Activated effector memory CD4-positive, alpha-beta T cell treated with anti-CD3 and anti-CD28 coated beads, Interleukin-2, amount 50 U/mL, for 16 hours (primary cell): Measurements from ENCODE around the gene SHF.

ENCODE experiments used
- DNase-seq: peaks from one replicate; pipeline ENCODE4 v3.0.0-alpha.2; 2020

Gene SHF

DNA sequence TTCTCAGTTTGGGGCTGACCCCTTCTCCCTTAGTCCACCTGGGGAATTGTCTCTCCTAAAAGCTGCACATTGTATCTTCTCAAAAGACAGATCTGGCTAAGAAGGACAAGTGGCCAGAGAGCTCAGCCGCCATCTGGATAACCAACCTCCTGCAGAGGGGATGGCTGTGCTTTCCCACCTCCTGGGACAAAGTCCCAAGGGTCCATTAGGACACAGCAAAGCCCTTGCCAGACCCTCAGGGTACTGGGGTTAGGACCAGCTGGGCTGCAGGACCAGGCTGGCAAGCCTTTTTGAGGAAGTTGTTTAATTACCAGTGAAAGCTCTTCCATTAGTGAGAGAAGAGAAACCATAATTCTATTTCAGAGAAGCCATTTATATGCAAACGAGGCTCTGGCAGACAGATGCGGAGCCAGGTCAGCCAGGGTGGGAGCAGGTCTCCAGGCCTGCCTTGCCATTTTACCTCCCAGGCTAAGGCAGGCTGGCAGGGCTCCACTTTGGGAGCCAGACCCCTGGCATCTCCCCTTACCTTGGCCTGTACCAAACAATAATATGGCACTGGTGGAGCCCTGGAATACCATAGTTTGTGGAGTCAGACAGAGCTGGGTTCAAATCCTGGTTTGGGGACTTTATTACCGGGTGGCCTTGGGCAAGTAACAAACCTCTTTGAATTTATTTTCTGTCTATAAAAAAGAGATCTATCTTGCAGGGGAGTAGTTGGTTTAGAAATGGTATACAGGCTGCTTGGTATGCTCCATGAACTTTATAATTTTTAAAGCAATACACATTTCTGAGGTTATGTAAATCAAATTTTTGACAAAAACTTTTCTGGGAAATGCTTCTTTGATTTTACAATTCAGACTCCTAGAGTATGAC, 17.9 kb downstream of the SHF start:
- no peak for DNase-seq

GRCh38 chr15:45168751-45169551, 18.8 kb downstream of the SHF start:
- no peak for DNase-seq

- no peak for DNase-seq
Observed at GRCh38 chr15:45168286-45168685, 19.5 kb downstream of the SHF start.

GRCh38 chr15:45167631-45168205, 20.0 kb downstream of the SHF start:
- no peak for DNase-seq

DNA sequence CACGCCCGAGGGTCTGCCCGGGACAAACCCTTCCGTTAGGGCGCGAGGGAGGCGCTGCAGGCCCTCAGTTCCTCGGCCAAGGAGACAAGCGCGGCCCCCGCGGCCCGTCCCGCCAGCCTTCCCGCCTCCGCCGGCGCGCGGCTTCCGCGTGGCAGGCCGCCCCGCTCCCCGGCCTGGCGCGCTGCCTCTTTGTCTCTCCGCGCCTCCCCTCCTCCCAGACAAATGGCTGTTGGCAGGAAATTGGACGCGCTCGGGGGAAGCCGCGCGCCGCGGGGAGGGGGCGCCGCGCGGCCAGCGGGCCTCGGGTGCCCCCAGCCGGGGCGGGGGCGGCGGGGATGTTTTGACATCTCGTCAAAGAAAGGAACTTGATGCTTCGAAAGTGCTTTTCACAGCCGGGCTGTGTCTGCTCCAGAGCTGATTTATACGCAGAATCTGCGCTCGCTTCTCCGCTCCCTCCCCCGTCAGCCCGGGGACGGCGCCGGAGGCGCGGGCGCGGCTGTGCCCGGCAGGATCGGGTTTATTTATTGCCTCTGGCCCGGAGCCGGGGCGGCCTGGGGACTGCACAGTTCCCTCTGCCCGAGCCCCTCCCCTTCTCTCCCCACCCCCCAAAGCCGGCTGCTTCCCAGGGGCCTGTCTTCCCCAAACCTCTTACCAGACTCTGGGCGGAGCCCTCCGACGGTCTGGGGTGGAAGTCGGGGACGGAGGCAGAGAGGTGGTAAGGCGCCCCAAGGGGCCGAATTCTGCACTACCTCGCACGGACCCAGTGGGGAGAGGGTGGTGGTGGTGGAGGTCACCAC, 20.7 kb downstream of the SHF start:
- DNase-seq, result peak; percentile 93

DNA sequence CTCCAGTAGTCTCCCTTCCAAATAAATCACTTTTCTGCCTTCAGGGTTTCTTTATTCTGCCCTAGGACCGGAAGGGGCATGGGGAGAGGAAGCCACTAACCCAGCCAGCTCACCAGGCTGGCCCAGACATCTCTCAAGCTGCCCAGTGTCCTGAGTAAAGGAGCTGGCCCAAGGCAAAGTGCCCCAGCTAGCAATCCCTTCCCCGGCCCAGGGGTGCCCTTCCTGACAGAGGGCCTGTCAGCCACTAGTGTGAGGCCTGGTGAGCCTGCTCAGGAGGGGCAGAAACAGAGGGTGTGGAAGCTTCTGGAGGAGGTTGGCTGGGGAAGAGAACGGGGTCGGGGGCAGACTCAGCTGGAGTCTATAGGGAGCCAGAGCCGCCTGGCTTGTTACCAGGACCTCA, 22.2 kb downstream of the SHF start:
- DNase-seq, result no peak

DNA sequence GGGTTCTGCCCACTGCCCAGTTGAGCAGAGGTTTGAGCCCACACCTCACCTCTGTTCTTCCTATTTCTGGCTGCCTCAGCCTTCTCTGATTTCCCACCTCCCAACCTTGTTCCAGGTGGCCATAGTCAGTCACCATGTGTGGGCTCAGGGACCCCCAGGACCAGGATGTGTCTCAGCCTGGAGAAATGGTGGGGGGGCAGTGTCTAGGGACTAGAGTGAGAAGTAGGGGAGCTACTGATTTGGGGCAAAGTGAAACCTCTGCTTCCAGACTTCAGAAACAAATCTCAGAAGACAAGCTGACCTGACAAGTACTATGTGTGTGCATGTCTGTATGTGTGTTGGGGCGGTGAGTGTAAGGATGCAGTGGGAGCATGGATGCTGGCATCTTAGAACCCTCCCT, 22.9 kb downstream of the SHF start:
- no peak for DNase-seq

GRCh38 chr15:45163508-45163856, 24.3 kb downstream of the SHF start:
- no peak for DNase-seq

- DNase-seq, result peak; percentile 83
Observed at GRCh38 chr15:45162771-45163507, 24.8 kb downstream of the SHF start.

GRCh38 chr15:45161666-45162065, 26.1 kb downstream of the SHF start:
- DNase-seq, result no peak

DNA sequence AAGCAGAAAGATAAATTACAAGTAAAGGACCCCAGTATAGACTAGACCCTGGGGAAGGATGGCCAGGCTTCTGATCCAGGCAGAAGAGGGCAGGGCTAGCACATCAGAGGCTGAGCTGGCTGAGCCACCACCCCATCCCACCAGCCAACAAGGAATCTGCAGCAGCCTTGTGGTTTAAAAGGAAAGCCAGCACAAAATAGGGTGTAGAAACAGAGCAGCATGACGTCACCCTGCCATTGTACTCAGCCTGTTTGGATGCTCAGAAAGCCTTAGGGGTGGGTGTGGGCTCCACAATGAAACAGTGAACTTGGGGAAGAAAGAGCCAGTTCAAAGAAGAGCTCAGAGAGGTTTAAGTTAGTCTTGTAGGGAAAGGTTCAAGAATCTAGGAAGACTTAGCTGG, 29.8 kb downstream of the SHF start:
- no peak for DNase-seq

DNA sequence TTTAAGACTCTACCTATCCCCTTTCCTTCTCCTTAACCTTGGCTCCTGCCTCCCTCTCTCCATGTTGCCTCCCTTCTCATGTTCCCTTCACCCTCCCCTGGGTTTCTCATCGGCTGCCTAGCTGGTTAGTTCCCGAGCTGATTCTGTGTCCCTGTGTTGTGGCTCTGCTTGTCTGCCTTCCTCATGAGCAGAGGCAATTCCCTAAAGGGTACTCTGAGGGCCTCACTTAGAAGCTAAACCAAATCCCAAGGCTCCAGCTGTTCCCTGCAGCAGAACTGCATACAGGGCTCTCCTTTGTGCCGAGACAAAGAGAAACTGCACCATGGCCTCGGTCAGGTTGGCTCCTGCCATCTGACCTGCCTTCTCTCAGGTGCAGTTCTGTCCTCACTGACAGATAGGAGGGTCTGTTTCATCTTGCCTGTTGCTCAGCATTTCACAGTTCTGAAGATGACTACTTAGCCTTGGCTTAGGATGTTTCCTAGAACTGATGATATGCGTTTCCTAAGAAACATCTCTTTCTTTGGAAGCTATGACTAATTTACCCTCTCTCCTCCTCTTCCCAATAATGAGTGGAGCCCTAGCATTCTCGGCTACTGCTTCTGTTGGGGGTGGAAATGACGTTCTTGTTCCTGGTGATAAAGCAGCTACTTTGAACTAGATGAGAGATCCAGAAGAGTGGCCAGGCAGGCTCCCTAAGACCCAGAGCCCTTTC, 30.9 kb downstream of the SHF start:
- DNase-seq, result no peak

GRCh38 chr15:45155739-45156138, 32.0 kb downstream of the SHF start:
- DNase-seq, result no peak

- DNase-seq, result no peak
Observed at GRCh38 chr15:45151998-45152828, 35.6 kb downstream of the SHF start.

DNA sequence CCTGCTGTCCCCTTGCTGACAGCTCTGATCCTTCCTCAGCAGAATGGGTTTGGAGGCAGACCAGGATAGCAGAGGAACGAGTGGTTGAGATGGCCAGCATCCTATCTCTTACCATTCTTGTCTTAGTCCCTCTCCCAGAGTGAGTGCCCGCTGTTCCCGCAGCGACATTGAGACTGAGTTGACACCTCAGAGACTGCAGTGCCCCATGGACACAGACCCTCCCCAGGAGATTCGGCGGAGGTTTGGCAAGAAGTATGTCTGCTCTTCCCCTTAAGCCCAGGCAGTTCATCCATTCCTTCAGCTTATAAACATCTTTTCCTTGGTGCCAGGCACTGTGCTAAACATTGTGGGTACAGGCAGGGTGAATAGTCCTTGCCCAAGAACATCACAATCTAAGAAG, 36.8 kb downstream of the SHF start:
- DNase-seq, result no peak

- DNase-seq, result no peak
Observed at GRCh38 chr15:45150481-45150880, 37.3 kb downstream of the SHF start.

- no peak for DNase-seq
Observed at GRCh38 chr15:45149060-45149459, 38.7 kb downstream of the SHF start.

GRCh38 chr15:45148076-45149059, 39.4 kb downstream of the SHF start:
- no peak for DNase-seq

- no peak for DNase-seq
Observed at GRCh38 chr15:45147606-45148005, 40.2 kb downstream of the SHF start.
